PFSK-1 (cell line): ENCODE results near the gene ERGIC3.

Experiments
- FOXP2 ChIP-seq: optimal IDR thresholded peaks from 2 replicates; pipeline ENCODE3; 2011; ENCODE audit warnings: borderline replicate concordance, control low read depth, inconsistent platforms; ENCODE audit not compliant: insufficient read depth; ENCODE audit errors: extremely low read length, extremely low read depth
- POLR2AphosphoS5 ChIP-seq: IDR thresholded peaks from 2 replicates; pipeline ENCODE4 v1.6.1; 2012; ENCODE audit warnings: low read depth, mild to moderate bottlenecking, control low read depth, low read length, moderate library complexity
- REST ChIP-seq, 2 experiments: IDR thresholded peaks; 2 replicates each; pipeline versions ENCODE4 v1.6.1 to v1.8.0; 2011 to 2012; ENCODE audit warnings: low read depth in 2 of 2, low read length in 2 of 2, control low read depth in 1 of 2, inconsistent platforms in 1 of 2, mild to moderate bottlenecking in 1 of 2, moderate library complexity in 1 of 2; ENCODE audit not compliant: insufficient read depth in 1 of 2
- SIN3A ChIP-seq: IDR thresholded peaks from 2 replicates; pipeline ENCODE4 v1.6.1; 2012; ENCODE audit warnings: mild to moderate bottlenecking, low read length, moderate library complexity, borderline replicate concordance; ENCODE audit not compliant: insufficient read depth
- TAF1 ChIP-seq: IDR thresholded peaks from 2 replicates; pipeline ENCODE4 v1.6.1; 2012; ENCODE audit warnings: low read length, control low read depth, borderline replicate concordance; ENCODE audit not compliant: insufficient read depth

Gene ERGIC3

DNA sequence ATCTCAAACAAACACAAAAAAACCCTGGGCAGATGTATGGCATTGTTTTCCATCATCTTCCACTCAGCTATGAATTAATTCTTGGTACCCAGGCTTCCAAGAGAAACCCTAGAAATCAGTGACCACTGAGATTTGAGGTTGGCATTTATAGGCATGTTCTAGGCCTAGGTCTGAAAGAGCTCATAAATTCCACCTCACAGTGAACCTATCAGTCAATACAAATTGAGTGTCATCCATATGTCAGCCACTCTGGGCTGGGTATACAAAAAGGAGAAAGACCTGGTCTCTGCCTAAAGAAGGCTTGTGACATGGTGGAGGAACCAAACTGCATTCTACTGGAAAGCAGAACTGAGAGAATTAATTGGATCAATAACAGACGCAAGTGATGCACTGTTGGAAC lies 42.6 kb upstream of the ERGIC3 start:
- TF ChIP-seq REST (IDR thresholded peaks at IDR 0.05; ENCODE audit: insufficient read depth in 1 of 2, low read depth in 2 of 2, low read length in 2 of 2) (no peak), TAF1 (no peak), POLR2AphosphoS5 (no peak), SIN3A (no peak), FOXP2 (no peak)

DNA sequence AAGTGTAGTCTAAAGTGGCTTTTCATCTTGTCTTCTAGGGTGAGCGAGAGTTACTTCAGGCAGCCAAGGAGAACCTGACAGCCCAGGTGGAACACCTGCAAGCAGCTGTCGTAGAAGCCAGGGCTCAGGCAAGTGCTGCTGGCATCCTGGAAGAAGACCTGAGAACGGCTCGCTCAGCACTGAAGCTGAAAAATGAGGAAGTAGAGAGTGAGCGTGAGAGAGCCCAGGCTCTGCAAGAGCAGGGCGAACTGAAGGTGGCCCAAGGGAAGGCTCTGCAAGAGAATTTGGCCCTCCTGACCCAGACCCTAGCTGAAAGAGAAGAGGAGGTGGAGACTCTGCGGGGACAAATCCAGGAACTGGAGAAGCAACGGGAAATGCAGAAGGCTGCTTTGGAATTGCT lies 39.5 kb upstream of the ERGIC3 start:
- TF ChIP-seq TAF1 (no peak), FOXP2 (no peak), POLR2AphosphoS5 (no peak), REST (IDR thresholded peaks at IDR 0.05; ENCODE audit: insufficient read depth in 1 of 2, low read depth in 2 of 2, low read length in 2 of 2) (no peak)

GRCh38 chr20:35503281-35503680 lies 38.6 kb upstream of the ERGIC3 start:
- no peak for TF ChIP-seq TAF1
- no peak for TF ChIP-seq REST (IDR thresholded peaks at IDR 0.05; ENCODE audit: insufficient read depth in 1 of 2, low read depth in 2 of 2, low read length in 2 of 2)
- no peak for TF ChIP-seq POLR2AphosphoS5
- no peak for TF ChIP-seq SIN3A
- no peak for TF ChIP-seq FOXP2

GRCh38 chr20:35503841-35504561 lies 37.9 kb upstream of the ERGIC3 start:
- TF ChIP-seq SIN3A (no peak), REST (IDR thresholded peaks at IDR 0.05; ENCODE audit: insufficient read depth in 1 of 2, low read depth in 2 of 2, low read length in 2 of 2) (no peak), POLR2AphosphoS5 (no peak), FOXP2 (no peak), TAF1 (no peak)

DNA sequence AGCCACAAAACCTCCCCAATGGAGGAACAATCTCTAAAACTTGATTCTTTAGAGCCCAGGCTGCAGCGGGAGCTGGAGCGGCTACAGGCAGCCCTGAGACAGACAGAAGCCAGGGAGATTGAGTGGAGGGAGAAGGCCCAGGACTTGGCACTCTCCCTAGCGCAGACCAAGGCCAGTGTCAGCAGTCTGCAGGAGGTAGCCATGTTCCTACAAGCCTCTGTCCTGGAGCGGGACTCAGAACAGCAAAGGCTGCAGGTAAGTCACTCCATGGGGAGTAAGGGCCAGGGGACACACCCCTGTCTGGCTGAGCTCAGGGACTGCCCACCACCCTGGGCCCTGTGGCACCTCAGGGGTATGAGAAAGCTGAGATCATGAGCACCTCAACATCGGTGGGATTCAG lies 37.1 kb upstream of the ERGIC3 start:
- TF ChIP-seq TAF1 (no peak), POLR2AphosphoS5 (no peak), REST (IDR thresholded peaks at IDR 0.05; ENCODE audit: insufficient read depth in 1 of 2, low read depth in 2 of 2, low read length in 2 of 2) (no peak), FOXP2 (no peak), SIN3A (no peak)
